ENCODE measurements around the gene ISM1. TPM values are rescaled to one million over a fixed set of nuclear protein-coding genes. Genes with fewer than 3 reads are reported as not detected.

ISM1 gene
- total and polyA plus RNA-seq, 9 donors, result 0.10 to 3.6 (median 0.31) TPM; not detected in 1

GRCh38 chr20:13278812-13279570 lies 57.9 kb downstream of the ISM1 start:
- no peak overlapping the region for H3K4me3 ChIP-seq
- H3K27me3 ChIP-seq, result no peaks in the 10 kb centered on the region
- intact Hi-C loops (cut with DNase I), result no loop called here
- H3K36me3 ChIP-seq, result no peaks in the 10 kb centered on the region
- H3K4me1 ChIP-seq (ENCODE audit: insufficient read depth), result no peaks in the 10 kb centered on the region
- 73 to 85% (median 81%) methylated on average over 5 of the region's 5 CpGs for WGBS, 3 donors
- TF ChIP-seq EP300 (IDR thresholded peaks at IDR 0.05), result no peak
- no peak for TF ChIP-seq POLR2A (IDR thresholded peaks at IDR 0.05)
- TF ChIP-seq, protein P1, sequence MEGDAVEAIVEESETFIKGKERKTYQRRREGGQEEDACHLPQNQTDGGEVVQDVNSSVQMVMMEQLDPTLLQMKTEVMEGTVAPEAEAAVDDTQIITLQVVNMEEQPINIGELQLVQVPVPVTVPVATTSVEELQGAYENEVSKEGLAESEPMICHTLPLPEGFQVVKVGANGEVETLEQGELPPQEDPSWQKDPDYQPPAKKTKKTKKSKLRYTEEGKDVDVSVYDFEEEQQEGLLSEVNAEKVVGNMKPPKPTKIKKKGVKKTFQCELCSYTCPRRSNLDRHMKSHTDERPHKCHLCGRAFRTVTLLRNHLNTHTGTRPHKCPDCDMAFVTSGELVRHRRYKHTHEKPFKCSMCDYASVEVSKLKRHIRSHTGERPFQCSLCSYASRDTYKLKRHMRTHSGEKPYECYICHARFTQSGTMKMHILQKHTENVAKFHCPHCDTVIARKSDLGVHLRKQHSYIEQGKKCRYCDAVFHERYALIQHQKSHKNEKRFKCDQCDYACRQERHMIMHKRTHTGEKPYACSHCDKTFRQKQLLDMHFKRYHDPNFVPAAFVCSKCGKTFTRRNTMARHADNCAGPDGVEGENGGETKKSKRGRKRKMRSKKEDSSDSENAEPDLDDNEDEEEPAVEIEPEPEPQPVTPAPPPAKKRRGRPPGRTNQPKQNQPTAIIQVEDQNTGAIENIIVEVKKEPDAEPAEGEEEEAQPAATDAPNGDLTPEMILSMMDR (IDR thresholded peaks at IDR 0.05), result no peak
- DNase-seq, result no peak
- H3K9me3 ChIP-seq, result no peaks in the 10 kb centered on the region
- no peak overlapping the region for H3K27ac ChIP-seq

- Histone ChIP-seq H3K36me3 (no peaks in the 10 kb centered on the region), H3K27me3 (no peaks in the 10 kb centered on the region), H3K4me3 (no peak overlapping the region), H3K4me1 (ENCODE audit: insufficient read depth) (no peaks in the 10 kb centered on the region), H3K9me3 (no peaks in the 10 kb centered on the region), H3K27ac (no peak overlapping the region)
- TF ChIP-seq, protein P1 (IDR thresholded peaks at IDR 0.05), result no peak
- TF ChIP-seq POLR2A (IDR thresholded peaks at IDR 0.05), result no peak
- no peak for TF ChIP-seq EP300 (IDR thresholded peaks at IDR 0.05)
- intact Hi-C loops (cut with DNase I), result no loop called here
- 92 to 99% (median 94%) methylated on average over 2 of the region's 2 CpGs for WGBS, 3 donors
- no peak for DNase-seq
These were observed 59.7 kb downstream of the ISM1 start for GRCh38 chr20:13280609-13281324.

GRCh38 chr20:13283869-13284829 lies 63.1 kb downstream of the ISM1 start:
- H3K4me3 ChIP-seq, result no peak overlapping the region
- H3K27ac ChIP-seq, result no peak overlapping the region
- H3K9me3 ChIP-seq, result no peaks in the 10 kb centered on the region
- intact Hi-C loops (cut with DNase I), result no loop called here
- 51 to 63% (median 61%) methylated on average over 14 of the region's 14 CpGs for WGBS, 3 donors
- H3K27me3 ChIP-seq, result no peaks in the 10 kb centered on the region
- H3K36me3 ChIP-seq, result no peaks in the 10 kb centered on the region
- H3K4me1 ChIP-seq (ENCODE audit: insufficient read depth), result no peaks in the 10 kb centered on the region
- DNase-seq, result no peak
- TF ChIP-seq EP300 (IDR thresholded peaks at IDR 0.05) (no peak), POLR2A (IDR thresholded peaks at IDR 0.05) (no peak)
- TF ChIP-seq, protein P1 (IDR thresholded peaks at IDR 0.05), result no peak

- Histone ChIP-seq H3K27ac (no peak overlapping the region), H3K4me1 (ENCODE audit: insufficient read depth) (no peaks in the 10 kb centered on the region), H3K36me3 (no peaks in the 10 kb centered on the region), H3K9me3 (no peaks in the 10 kb centered on the region), H3K27me3 (no peaks in the 10 kb centered on the region), H3K4me3 (no peak overlapping the region)
- TF ChIP-seq, protein P1 (IDR thresholded peaks at IDR 0.05), result no peak
- TF ChIP-seq EP300 (IDR thresholded peaks at IDR 0.05) (no peak), POLR2A (IDR thresholded peaks at IDR 0.05) (no peak)
- no peak for DNase-seq
- intact Hi-C loops (cut with DNase I), result no loop called here
- 68 to 92% (median 77%) methylated on average over 1 of the region's 1 CpG for WGBS, 3 donors
These were observed 63.8 kb downstream of the ISM1 start for GRCh38 chr20:13284830-13285229.
